ENCODE data around the gene FEM1A.

DNA sequence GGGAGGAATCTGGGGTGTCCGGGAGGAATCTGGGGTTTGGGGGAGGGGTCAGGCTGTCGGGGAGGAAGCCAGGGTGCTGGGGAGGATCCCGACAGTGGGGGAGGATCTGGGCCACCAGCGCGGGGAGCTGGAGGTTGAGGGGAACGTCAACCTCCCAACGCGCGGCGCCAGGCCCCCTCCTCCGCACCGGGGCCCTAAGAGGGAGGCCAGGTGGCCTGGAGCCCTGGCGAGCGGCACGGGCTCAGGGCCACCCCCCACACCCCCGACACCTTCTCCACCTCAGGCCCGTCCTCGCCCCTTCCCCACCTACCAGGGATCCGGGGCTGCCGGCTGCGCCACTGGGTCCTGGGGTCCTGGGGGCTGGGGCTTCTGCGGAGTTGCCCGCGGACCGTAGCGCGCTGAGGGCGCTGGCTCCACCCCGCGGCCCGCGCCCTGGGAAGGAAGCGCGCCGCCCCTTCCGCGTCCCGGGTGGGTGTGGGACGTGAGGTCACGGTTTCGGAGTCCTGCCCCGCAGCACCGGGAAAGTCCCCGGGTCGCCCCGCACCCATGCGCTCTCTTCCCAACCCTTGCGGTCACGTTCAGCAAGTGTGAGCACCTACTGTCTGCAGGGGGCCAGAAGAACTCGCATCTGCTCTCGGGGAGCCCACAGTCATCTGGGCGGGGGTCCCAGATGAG lies 39.9 kb downstream of the FEM1A start, which contains the start of gene TICAM1:
- TF ChIP-seq, protein P1, sequence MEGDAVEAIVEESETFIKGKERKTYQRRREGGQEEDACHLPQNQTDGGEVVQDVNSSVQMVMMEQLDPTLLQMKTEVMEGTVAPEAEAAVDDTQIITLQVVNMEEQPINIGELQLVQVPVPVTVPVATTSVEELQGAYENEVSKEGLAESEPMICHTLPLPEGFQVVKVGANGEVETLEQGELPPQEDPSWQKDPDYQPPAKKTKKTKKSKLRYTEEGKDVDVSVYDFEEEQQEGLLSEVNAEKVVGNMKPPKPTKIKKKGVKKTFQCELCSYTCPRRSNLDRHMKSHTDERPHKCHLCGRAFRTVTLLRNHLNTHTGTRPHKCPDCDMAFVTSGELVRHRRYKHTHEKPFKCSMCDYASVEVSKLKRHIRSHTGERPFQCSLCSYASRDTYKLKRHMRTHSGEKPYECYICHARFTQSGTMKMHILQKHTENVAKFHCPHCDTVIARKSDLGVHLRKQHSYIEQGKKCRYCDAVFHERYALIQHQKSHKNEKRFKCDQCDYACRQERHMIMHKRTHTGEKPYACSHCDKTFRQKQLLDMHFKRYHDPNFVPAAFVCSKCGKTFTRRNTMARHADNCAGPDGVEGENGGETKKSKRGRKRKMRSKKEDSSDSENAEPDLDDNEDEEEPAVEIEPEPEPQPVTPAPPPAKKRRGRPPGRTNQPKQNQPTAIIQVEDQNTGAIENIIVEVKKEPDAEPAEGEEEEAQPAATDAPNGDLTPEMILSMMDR (IDR thresholded peaks at IDR 0.05; ENCODE audit: low read depth, low read length, poor library complexity, severe bottlenecking), result peak; percentile 14
- TF ChIP-seq EZH2phosphoT487 (IDR thresholded peaks at IDR 0.05; ENCODE audit: borderline replicate concordance, low read length), result no peak
